OCI-LY3 (cell line): ENCODE data around the gene MORC2.

Source experiments
- EZH2phosphoT487 ChIP-seq: fragments of 200-600 bp; shearing (Covaris generic); IDR thresholded peaks from 2 replicates; pipeline ENCODE4 v1.6.1; 2018; ENCODE audit warnings: antibody characterized with exemption, mixed run types, low read depth
- TF ChIP-seq, protein P1 (sequence below): fragments of 200-600, 300-600 bp; sonication (generic); IDR thresholded peaks from 2 replicates; pipeline ENCODE4 v1.5.1; 2014; ENCODE audit warnings: antibody characterized with exemption, low read length, low read depth

- TF ChIP-seq, protein P1, sequence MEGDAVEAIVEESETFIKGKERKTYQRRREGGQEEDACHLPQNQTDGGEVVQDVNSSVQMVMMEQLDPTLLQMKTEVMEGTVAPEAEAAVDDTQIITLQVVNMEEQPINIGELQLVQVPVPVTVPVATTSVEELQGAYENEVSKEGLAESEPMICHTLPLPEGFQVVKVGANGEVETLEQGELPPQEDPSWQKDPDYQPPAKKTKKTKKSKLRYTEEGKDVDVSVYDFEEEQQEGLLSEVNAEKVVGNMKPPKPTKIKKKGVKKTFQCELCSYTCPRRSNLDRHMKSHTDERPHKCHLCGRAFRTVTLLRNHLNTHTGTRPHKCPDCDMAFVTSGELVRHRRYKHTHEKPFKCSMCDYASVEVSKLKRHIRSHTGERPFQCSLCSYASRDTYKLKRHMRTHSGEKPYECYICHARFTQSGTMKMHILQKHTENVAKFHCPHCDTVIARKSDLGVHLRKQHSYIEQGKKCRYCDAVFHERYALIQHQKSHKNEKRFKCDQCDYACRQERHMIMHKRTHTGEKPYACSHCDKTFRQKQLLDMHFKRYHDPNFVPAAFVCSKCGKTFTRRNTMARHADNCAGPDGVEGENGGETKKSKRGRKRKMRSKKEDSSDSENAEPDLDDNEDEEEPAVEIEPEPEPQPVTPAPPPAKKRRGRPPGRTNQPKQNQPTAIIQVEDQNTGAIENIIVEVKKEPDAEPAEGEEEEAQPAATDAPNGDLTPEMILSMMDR = no peak; the same call in 1 of the 2 replicates
- no peak for TF ChIP-seq EZH2phosphoT487
Observed at GRCh38 chr22:30902496-30903357, 65.8 kb downstream of the MORC2 start.
